GM10266 (cell line): ENCODE measurements around the gene NTNG1.
"Not testable (repeated sequence)": the region's sequence is repeated elsewhere in the genome, so short reads cannot be mapped to it uniquely, and the experiment has no call there.

ENCODE experiments used
- DNase-seq: peaks from one replicate; pipeline ENCODE4 v3.0.0; 2012; ENCODE audit errors: extremely low spot score
- CTCF ChIP-seq: IDR thresholded peaks from 2 replicates; pipeline ENCODE4 v1.5.1; 2012; ENCODE audit warnings: mild to moderate bottlenecking, low read depth; ENCODE audit not compliant: control insufficient read depth, insufficient read depth; ENCODE audit errors: missing control alignments

The NTNG1 gene

GRCh38 chr1:107140703-107141490, at the start of gene NTNG1:
Gene NTNG1, plus strand, starts transcription at chr1:107141039.
- peak; percentile 59 for DNase-seq

GRCh38 chr1:107091418-107091817, 49.4 kb upstream of the NTNG1 start:
- DNase-seq: no peak
- no peak for TF ChIP-seq CTCF

More at GRCh38 chr1:107140703-107141490, at the start of gene NTNG1:
- no peak for TF ChIP-seq CTCF

- DNase-seq: not testable (repeated sequence)
Observed at GRCh38 chr1:107093395-107093794, 47.4 kb upstream of the NTNG1 start.

GRCh38 chr1:107095647-107096046, 45.2 kb upstream of the NTNG1 start:
- TF ChIP-seq CTCF: no peak
- DNase-seq: no peak

GRCh38 chr1:107096690-107097089, 44.1 kb upstream of the NTNG1 start:
- DNase-seq: no peak
- TF ChIP-seq CTCF: no peak

- DNase-seq: no peak
- no peak for TF ChIP-seq CTCF
Observed at GRCh38 chr1:107098961-107099360, 41.9 kb upstream of the NTNG1 start.

GRCh38 chr1:107100331-107100984, 40.4 kb upstream of the NTNG1 start:
- no peak for TF ChIP-seq CTCF
- DNase-seq: no peak

GRCh38 chr1:107105914-107106313, 34.9 kb upstream of the NTNG1 start:
- DNase-seq: peak; percentile 6
- no peak for TF ChIP-seq CTCF
